ENCODE data around the gene UCK2.

UCK2 gene

GRCh38 chr1:165941531-165941930, 114.1 kb downstream of the UCK2 start:
- H3K4me1 Mint-ChIP-seq = peaks cover 6% of the 10 kb centered on the region
- H3K9me3 Mint-ChIP-seq = no peaks in the 10 kb centered on the region
- ATAC-seq = no peak
- H3K27me3 Mint-ChIP-seq = peaks cover 15% of the 10 kb centered on the region
- no peak overlapping the region for H3K4me3 Mint-ChIP-seq
- H3K27ac Mint-ChIP-seq = no peak overlapping the region
- no peaks in the 10 kb centered on the region for H3K36me3 Mint-ChIP-seq

- ATAC-seq = no peak
- no peak overlapping the region for H3K4me3 Mint-ChIP-seq
- H3K27ac Mint-ChIP-seq = no peak overlapping the region
- H3K9me3 Mint-ChIP-seq = no peaks in the 10 kb centered on the region
- H3K4me1 Mint-ChIP-seq = peaks cover 6% of the 10 kb centered on the region
- no peaks in the 10 kb centered on the region for H3K36me3 Mint-ChIP-seq
- peaks cover 15% of the 10 kb centered on the region for H3K27me3 Mint-ChIP-seq
Observed at GRCh38 chr1:165942062-165942461, 114.6 kb downstream of the UCK2 start.

GRCh38 chr1:165942927-165943597, 115.6 kb downstream of the UCK2 start:
- Mint-ChIP-seq H3K4me1 (peaks cover 6% of the 10 kb centered on the region), H3K9me3 (no peaks in the 10 kb centered on the region), H3K27me3 (peaks cover 20% of the 10 kb centered on the region), H3K27ac (no peak overlapping the region), H3K36me3 (no peaks in the 10 kb centered on the region), H3K4me3 (no peak overlapping the region)
- peak; percentile 5 for ATAC-seq

DNA sequence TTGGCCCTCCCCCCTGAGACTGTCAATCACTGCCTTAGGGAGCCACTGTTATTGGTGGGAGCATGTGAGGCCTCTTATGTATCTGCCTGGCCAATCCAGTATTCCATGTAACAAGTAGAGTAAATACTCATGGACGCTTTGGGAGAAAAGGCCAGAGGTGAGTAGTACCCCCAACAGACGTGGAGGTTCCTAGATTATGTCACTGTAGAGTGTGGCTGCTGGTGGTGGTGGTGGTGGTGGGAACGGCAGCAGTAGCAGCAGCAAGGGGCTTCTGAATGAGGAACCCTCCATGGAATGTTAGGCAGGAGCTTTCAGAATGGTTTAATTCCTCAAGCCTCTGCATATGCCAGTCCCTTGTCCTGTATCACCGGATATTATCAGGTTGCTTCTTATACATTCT, 118.5 kb downstream of the UCK2 start:
- no peak for ATAC-seq
- Mint-ChIP-seq H3K4me3 (no peak overlapping the region), H3K9me3 (no peaks in the 10 kb centered on the region), H3K4me1 (peaks cover 6% of the 10 kb centered on the region), H3K36me3 (no peaks in the 10 kb centered on the region), H3K27me3 (peaks cover 26% of the 10 kb centered on the region), H3K27ac (no peak overlapping the region)

- ATAC-seq = no peak
- Mint-ChIP-seq H3K27ac (no peak overlapping the region), H3K27me3 (peaks cover 20% of the 10 kb centered on the region), H3K4me3 (no peak overlapping the region), H3K9me3 (no peaks in the 10 kb centered on the region), H3K36me3 (no peaks in the 10 kb centered on the region), H3K4me1 (peaks cover 6% of the 10 kb centered on the region)
Observed at GRCh38 chr1:165947797-165948455, 120.5 kb downstream of the UCK2 start.

GRCh38 chr1:165949335-165950130, 122.1 kb downstream of the UCK2 start:
- H3K27ac Mint-ChIP-seq = no peak overlapping the region
- H3K27me3 Mint-ChIP-seq = peaks cover 20% of the 10 kb centered on the region
- ATAC-seq = peak; percentile 4
- no peaks in the 10 kb centered on the region for H3K36me3 Mint-ChIP-seq
- peaks cover 6% of the 10 kb centered on the region for H3K4me1 Mint-ChIP-seq
- H3K9me3 Mint-ChIP-seq = no peaks in the 10 kb centered on the region
- H3K4me3 Mint-ChIP-seq = no peak overlapping the region

- Mint-ChIP-seq H3K27me3 (peaks cover 12% of the 10 kb centered on the region), H3K4me3 (no peak overlapping the region), H3K9me3 (no peaks in the 10 kb centered on the region), H3K4me1 (no peaks in the 10 kb centered on the region), H3K27ac (no peak overlapping the region), H3K36me3 (no peaks in the 10 kb centered on the region)
- no peak for ATAC-seq
Observed at GRCh38 chr1:165954940-165955339, 127.5 kb downstream of the UCK2 start.

GRCh38 chr1:165958306-165958705, 130.9 kb downstream of the UCK2 start:
- ATAC-seq = no peak
- Mint-ChIP-seq H3K9me3 (no peaks in the 10 kb centered on the region), H3K27me3 (peaks cover 9% of the 10 kb centered on the region), H3K36me3 (no peaks in the 10 kb centered on the region), H3K4me3 (no peak overlapping the region), H3K4me1 (no peaks in the 10 kb centered on the region), H3K27ac (no peak overlapping the region)

GRCh38 chr1:165960136-165960535, 132.7 kb downstream of the UCK2 start:
- Mint-ChIP-seq H3K4me3 (no peak overlapping the region), H3K9me3 (no peaks in the 10 kb centered on the region), H3K4me1 (no peaks in the 10 kb centered on the region), H3K27ac (no peak overlapping the region), H3K36me3 (no peaks in the 10 kb centered on the region), H3K27me3 (peaks cover 9% of the 10 kb centered on the region)
- no peak for ATAC-seq

DNA sequence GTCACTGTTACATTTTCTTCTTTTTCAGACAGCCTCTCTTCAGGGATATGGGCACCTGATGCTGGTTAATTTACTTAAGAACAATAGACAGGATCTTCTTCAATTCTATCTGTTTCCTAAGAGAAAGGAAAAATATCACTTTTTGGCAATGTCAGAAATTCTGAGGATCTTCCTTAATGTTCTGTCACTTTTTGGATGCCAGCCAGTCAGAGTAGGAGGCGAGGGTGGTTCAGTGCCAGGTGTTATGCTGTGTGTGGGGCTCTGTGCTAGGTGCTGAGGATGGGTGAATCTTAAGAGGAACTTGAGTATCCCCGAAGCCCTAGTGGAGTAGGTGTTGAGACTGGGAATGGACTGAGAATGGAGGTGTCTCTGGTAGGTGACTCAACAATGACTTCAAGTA, 133.5 kb downstream of the UCK2 start:
- peaks cover 8% of the 10 kb centered on the region for H3K27me3 Mint-ChIP-seq
- no peaks in the 10 kb centered on the region for H3K9me3 Mint-ChIP-seq
- ATAC-seq = peak; percentile 35
- no peaks in the 10 kb centered on the region for H3K4me1 Mint-ChIP-seq
- H3K36me3 Mint-ChIP-seq = no peaks in the 10 kb centered on the region
- no peak overlapping the region for H3K27ac Mint-ChIP-seq
- no peak overlapping the region for H3K4me3 Mint-ChIP-seq
